Breast epithelium (tissue), 3 donors: ENCODE data around the gene PURB.
"Not testable (repeated sequence)": the region's sequence is repeated elsewhere in the genome, so short reads cannot be mapped to it uniquely, and the experiment has no call there.

ENCODE experiments used
- POLR2A ChIP-seq: fragments of 450-650 bp; IDR thresholded peaks from one replicate; pipeline ENCODE4 v1.6.1; 2016; ENCODE audit warnings: antibody characterized with exemption, mild to moderate bottlenecking, moderate library complexity
- POLR2AphosphoS5 ChIP-seq, 3 donors: sonication (generic); formaldehyde crosslinking; IDR thresholded peaks; one replicate each; pipeline ENCODE4 v1.6.1; 2017; ENCODE audit warnings: antibody characterized with exemption in 3 of 3
- TF ChIP-seq, protein P1 (sequence below), 3 donors: fragments of 450-650 bp; IDR thresholded peaks; one replicate each; pipeline ENCODE4 v1.5.1; 2016 to 2017; ENCODE audit warnings: antibody characterized with exemption in 3 of 3, mild to moderate bottlenecking in 3 of 3, moderate library complexity in 3 of 3

DNA sequence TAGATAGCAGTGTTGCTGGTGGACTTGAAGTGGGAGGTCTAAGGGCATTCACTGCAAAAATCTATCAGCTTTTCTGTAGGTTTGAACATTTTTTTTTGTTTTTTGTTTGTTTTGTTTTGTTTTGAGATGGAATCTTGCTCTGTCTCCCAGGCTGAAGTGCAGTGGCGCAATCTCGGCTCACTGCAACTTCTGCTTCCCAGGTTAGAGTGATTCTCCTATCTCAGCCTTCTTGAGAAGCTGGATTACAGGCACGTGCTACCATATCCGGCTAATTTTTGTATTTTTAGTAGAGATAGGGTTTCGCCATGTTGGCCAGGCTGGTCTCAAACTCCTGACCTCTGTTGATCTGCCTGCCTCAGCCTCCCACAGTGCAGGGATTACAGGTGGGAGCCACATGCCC lies 49.2 kb upstream of the PURB start:
- not testable (repeated sequence) for TF ChIP-seq POLR2AphosphoS5 (IDR thresholded peaks at IDR 0.05); POLR2A
- TF ChIP-seq, protein P1, sequence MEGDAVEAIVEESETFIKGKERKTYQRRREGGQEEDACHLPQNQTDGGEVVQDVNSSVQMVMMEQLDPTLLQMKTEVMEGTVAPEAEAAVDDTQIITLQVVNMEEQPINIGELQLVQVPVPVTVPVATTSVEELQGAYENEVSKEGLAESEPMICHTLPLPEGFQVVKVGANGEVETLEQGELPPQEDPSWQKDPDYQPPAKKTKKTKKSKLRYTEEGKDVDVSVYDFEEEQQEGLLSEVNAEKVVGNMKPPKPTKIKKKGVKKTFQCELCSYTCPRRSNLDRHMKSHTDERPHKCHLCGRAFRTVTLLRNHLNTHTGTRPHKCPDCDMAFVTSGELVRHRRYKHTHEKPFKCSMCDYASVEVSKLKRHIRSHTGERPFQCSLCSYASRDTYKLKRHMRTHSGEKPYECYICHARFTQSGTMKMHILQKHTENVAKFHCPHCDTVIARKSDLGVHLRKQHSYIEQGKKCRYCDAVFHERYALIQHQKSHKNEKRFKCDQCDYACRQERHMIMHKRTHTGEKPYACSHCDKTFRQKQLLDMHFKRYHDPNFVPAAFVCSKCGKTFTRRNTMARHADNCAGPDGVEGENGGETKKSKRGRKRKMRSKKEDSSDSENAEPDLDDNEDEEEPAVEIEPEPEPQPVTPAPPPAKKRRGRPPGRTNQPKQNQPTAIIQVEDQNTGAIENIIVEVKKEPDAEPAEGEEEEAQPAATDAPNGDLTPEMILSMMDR (IDR thresholded peaks at IDR 0.05) = not testable (repeated sequence)
